ENCODE data around the gene IFT80.

DNA sequence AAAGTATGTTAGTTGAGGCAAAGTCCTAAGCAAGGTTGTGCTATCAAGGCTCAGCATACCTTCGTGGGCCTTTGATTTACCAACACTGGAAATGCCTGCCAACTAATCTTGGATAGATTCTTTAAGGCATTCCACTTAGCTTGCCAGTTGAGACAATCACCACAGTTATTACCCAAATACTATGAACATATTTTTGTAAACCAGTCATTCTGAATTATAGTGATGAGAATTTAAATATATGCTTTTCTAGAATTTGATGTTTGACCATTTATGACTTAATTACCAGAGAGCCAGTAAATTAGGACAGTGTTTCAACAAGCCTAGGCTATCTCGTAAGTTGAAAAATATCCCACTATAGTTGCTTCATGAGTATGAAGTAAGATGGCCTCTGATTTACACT is 35.0 kb upstream of the IFT80 start:
- TF ChIP-seq YY1 (IDR thresholded peaks at IDR 0.05; ENCODE audit: extremely low read depth, insufficient replicate concordance, low read depth, low read length) = no peak
- TF ChIP-seq, protein P1, sequence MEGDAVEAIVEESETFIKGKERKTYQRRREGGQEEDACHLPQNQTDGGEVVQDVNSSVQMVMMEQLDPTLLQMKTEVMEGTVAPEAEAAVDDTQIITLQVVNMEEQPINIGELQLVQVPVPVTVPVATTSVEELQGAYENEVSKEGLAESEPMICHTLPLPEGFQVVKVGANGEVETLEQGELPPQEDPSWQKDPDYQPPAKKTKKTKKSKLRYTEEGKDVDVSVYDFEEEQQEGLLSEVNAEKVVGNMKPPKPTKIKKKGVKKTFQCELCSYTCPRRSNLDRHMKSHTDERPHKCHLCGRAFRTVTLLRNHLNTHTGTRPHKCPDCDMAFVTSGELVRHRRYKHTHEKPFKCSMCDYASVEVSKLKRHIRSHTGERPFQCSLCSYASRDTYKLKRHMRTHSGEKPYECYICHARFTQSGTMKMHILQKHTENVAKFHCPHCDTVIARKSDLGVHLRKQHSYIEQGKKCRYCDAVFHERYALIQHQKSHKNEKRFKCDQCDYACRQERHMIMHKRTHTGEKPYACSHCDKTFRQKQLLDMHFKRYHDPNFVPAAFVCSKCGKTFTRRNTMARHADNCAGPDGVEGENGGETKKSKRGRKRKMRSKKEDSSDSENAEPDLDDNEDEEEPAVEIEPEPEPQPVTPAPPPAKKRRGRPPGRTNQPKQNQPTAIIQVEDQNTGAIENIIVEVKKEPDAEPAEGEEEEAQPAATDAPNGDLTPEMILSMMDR (IDR thresholded peaks at IDR 0.05 in 2 of 3, conservative IDR thresholded peaks at IDR 0.05 in 1 of 3; ENCODE audit: borderline replicate concordance in 1 of 3, insufficient read depth in 1 of 3, low read depth in 2 of 3, low read length in 2 of 3) = no peak
- no peak for TF ChIP-seq EZH2phosphoT487 (IDR thresholded peaks at IDR 0.05; ENCODE audit: borderline replicate concordance)
- peak; percentile 26; the same call in 1 of the 2 replicates for TF ChIP-seq POLR2AphosphoS5 (IDR thresholded peaks at IDR 0.05; ENCODE audit: low read depth, low read length)
- TF ChIP-seq, protein P2, sequence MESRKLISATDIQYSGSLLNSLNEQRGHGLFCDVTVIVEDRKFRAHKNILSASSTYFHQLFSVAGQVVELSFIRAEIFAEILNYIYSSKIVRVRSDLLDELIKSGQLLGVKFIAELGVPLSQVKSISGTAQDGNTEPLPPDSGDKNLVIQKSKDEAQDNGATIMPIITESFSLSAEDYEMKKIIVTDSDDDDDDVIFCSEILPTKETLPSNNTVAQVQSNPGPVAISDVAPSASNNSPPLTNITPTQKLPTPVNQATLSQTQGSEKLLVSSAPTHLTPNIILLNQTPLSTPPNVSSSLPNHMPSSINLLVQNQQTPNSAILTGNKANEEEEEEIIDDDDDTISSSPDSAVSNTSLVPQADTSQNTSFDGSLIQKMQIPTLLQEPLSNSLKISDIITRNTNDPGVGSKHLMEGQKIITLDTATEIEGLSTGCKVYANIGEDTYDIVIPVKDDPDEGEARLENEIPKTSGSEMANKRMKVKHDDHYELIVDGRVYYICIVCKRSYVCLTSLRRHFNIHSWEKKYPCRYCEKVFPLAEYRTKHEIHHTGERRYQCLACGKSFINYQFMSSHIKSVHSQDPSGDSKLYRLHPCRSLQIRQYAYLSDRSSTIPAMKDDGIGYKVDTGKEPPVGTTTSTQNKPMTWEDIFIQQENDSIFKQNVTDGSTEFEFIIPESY (IDR thresholded peaks at IDR 0.05; ENCODE audit: extremely low read depth, insufficient replicate concordance, low read length) = no peak

All from HCT116 (cell line).